Astrocyte of the spinal cord (primary cell): ENCODE results near the gene TMIE.

Experiments used
- DNase-seq: peaks from one replicate; pipeline ENCODE4 v3.0.0; 2011; ENCODE audit warnings: low read depth, low spot score
- H3K4me3 ChIP-seq: 2 replicates; pipeline ENCODE4 v1.5.1; 2011; ENCODE audit warnings: low read depth, mild to moderate bottlenecking, low read length, moderate library complexity
- in situ Hi-C: cut with HindIII; loops from 2 replicates; pipeline ENCODE4 v1.10.0; 2017; ENCODE audit warnings: low sequenced_read_pairs
- TF ChIP-seq, protein P1 (sequence below): IDR thresholded peaks from 2 replicates; pipeline ENCODE4 v1.5.1; 2012; ENCODE audit warnings: low read depth, mild to moderate bottlenecking, low read length, inconsistent platforms

Gene TMIE

GRCh38 chr3:46707601-46708011 is 6.4 kb downstream of the TMIE start:
- DNase-seq: no peak
- in situ Hi-C loops: no loop called here
- TF ChIP-seq, protein P1, sequence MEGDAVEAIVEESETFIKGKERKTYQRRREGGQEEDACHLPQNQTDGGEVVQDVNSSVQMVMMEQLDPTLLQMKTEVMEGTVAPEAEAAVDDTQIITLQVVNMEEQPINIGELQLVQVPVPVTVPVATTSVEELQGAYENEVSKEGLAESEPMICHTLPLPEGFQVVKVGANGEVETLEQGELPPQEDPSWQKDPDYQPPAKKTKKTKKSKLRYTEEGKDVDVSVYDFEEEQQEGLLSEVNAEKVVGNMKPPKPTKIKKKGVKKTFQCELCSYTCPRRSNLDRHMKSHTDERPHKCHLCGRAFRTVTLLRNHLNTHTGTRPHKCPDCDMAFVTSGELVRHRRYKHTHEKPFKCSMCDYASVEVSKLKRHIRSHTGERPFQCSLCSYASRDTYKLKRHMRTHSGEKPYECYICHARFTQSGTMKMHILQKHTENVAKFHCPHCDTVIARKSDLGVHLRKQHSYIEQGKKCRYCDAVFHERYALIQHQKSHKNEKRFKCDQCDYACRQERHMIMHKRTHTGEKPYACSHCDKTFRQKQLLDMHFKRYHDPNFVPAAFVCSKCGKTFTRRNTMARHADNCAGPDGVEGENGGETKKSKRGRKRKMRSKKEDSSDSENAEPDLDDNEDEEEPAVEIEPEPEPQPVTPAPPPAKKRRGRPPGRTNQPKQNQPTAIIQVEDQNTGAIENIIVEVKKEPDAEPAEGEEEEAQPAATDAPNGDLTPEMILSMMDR: no peak

DNA sequence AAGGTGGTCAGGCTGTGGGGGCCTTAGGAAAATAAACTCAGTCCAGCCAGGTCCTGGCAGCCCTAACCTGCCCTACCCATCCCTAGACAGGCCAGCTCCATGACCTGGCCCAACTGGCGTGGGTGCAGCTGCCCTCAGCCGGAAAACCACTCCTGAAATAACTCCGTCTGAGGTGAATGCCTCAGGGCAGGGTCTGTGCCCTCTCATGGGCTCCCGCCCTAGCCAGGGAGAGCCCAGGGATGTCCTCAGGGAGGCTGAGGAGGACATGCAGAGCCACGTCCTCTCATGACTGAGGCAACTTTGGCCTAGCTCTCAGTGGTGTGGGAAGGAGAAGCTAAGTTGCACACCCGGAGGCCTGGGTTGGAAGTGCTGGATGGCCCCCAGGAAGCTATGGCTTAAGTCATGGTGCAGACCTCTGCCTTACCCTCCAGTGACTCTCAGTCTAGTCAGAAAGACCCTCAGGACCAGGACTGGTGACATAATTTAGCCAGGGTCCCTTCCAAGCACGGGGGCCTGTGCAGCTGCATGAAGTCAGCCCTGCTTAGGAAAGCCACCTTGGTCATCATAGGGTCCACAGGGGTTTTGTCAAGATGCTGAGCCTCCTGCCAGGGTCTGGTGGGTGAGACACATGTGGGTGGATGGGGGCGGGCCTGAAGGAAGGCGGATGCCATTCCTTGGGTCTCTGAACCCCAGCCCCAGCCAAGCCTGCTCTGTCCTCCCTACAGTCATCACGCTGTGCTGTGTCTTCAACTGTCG is 7.4 kb downstream of the TMIE start:
- TF ChIP-seq, protein P1: no peak
- in situ Hi-C loops: no loop called here
- no peak overlapping the region for H3K4me3 ChIP-seq
- no peak for DNase-seq

More at GRCh38 chr3:46707601-46708011, 6.4 kb downstream of the TMIE start:
- no peak overlapping the region for H3K4me3 ChIP-seq

GRCh38 chr3:46709157-46709654 is 8.0 kb downstream of the TMIE start:
- no peak overlapping the region for H3K4me3 ChIP-seq
- DNase-seq: no peak
- in situ Hi-C loops: no loop called here
- TF ChIP-seq, protein P1: no peak

DNA sequence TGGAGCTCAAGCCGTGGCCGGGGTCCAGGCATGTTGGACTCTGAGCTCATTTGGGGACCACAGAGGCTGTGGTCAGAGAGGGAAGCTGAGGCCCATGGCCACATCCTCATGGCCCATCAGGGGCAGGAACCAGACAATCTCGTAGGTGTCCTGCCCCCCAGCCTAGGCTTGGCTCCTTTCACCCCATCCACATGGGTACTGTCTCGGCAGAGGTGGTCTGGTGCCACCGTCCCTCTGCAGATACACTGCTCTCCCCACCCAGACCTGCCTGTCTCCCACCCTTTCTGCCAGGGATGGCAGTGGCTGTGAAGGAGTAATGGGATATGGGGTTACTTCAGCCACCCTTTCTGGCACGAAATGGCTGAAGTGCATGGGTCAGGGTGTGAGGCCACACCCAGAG is 8.5 kb downstream of the TMIE start:
- H3K4me3 ChIP-seq: no peak overlapping the region
- DNase-seq: no peak
- TF ChIP-seq, protein P1: no peak
- in situ Hi-C loops: no loop called here

DNA sequence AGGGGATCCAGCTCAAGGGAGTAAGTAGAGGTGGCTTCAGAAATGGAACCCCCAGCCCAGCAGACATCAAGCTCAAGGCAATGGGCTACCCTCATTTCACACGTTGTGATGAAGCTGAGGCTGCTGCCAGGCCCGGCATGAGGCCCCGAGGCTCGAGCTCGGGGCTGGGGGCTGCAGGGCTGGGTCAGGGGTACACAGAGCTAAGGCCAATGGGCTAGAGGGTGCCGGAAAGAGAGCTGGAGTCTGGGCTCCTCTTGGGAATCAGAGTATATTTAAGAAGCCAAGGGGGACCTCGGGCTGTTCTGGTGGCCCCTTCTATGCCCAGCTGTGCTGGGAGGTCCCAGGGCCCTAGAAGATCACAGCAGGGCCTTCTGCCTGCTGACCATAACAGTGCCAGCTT is 9.0 kb downstream of the TMIE start:
- H3K4me3 ChIP-seq: no peak overlapping the region
- DNase-seq: no peak
- TF ChIP-seq, protein P1: no peak
- in situ Hi-C loops: no loop called here

DNA sequence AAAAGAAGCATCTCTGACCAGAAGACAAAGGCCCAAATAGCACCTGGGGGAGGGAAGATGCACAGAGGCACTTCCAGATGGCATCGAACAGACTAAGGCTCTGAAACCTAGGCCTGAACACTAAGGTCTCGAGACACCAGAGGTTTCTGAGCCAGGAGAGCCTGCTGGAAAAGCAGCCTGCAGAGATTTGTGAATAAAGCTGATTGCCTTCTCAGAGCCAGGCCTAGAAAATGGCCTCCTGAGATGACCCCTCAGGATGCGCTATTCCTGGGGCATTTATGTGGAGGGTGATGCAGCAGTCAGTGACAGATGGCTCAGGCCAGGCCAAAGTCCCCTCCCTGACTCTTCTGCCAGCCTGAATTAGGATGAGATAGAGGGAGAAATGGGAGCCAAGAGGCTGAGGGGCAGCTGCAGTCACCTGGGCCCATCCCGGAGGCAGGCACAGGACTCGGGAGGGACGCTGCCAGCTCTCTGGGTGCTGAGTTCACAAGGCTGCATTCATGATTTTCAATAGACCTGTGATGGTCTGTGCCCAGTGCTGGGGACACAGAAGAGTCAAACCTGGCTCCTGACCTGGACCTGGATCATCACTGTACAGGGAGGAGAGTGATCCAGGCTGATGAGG is 9.6 kb downstream of the TMIE start:
- in situ Hi-C loops: no loop called here
- DNase-seq: no peak
- TF ChIP-seq, protein P1: no peak
- H3K4me3 ChIP-seq: no peak overlapping the region
